ENCODE measurements around the gene GALNT2. TPM values are rescaled to one million over a fixed set of nuclear protein-coding genes. Genes with fewer than 3 reads are reported as not detected.

Gene GALNT2
- total and polyA plus RNA-seq, 10 of the 15 experiments (the other 5 are each of a cell fraction or from before 2014, with no cell fraction given), result 0.52 to 27.7 (median 16.3) TPM

- TF ChIP-seq YBX1 (IDR thresholded peaks at IDR 0.05) (no peak), SMAD1 (IDR thresholded peaks at IDR 0.05; ENCODE audit: low read depth, partially characterized antibody) (no peak), CTCF (IDR thresholded peaks at IDR 0.05 in 2 of 3, conservative IDR thresholded peaks at IDR 0.05 in 1 of 3; ENCODE audit: control insufficient read depth in 2 of 3, extremely low read depth in 1 of 3, insufficient read depth in 1 of 3, low read depth in 3 of 3, low read length in 3 of 3) (0 out of 6 replicates have a peak, but pooled peaks of 1 of the 3 experiments have one; percentile 6), JUND (IDR thresholded peaks at IDR 0.05; ENCODE audit: low read depth, low read length) (no peak), BMI1 (IDR thresholded peaks at IDR 0.05; ENCODE audit: borderline replicate concordance) (no peak), RUNX3 (IDR thresholded peaks at IDR 0.05; ENCODE audit: low read length) (peak; percentile 39; the same call in 1 of the 2 replicates), ATF3 (IDR thresholded peaks at IDR 0.05; ENCODE audit: borderline replicate concordance, extremely low read depth, low read depth, low read length) (no peak)
Observed at GRCh38 chr1:230103306-230104173, 36.5 kb downstream of the GALNT2 start (continued).
